8988T (cell line): ENCODE data around the gene SPDYE4.

ENCODE experiments used
- DNase-seq: peaks from one replicate; pipeline ENCODE4 v3.0.0; 2011

Gene SPDYE4

DNA sequence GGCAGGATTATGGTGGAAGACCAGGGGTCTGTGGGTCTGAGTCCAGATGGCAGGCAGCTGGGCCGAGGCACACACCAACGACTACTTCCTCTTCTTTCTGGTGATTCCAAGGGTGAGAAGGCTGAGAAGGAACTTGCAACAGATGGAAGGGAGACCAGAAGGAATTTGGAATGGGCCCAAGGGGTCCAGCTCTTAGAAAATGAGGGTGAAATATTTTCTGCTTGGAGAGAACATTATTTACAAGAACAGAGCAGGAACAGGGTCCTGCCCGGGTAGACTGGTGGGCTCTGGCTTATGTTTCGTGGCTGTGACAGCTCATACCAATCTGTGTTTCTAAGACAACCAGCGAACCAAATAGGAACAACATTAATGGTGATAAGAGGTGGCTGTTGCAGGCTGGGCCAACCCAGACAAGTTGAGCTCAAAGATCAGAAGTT is 50.3 kb downstream of the SPDYE4 start:
- DNase-seq = no peak

DNA sequence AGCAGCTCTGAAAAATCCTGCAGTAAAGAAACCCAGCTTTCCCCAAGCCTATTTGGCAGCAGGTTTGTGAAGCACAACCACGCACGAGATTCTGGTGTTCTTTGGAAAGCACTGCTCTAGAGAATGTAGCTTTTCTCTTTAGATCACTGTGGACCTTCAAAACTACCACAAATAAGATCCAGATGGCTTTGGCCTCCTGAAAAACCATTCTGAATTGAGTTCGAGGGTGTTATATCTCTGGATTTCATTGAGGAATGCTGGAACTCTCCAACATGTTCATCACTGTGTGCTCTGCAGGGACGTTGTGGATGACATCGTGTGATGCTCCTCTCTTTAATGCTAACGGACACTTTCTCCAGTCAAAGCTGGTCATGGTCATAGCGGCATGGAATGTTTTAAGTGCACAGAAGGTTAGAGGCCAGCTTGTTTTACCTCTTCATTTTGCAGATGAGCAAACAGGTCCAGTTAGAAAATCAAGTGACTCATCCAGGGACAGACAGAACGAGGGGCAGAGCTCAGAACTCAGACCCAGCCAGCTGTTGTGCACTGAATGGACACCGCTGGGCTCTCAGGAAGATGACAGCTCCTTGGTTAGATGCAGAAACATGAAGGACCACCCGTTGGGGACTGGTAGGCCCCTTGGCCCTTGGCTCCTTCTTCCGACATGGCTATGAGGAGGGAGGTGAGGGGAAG is 50.9 kb downstream of the SPDYE4 start:
- no peak for DNase-seq

GRCh38 chr17:8706431-8706830 is 51.9 kb downstream of the SPDYE4 start:
- DNase-seq = no peak

DNA sequence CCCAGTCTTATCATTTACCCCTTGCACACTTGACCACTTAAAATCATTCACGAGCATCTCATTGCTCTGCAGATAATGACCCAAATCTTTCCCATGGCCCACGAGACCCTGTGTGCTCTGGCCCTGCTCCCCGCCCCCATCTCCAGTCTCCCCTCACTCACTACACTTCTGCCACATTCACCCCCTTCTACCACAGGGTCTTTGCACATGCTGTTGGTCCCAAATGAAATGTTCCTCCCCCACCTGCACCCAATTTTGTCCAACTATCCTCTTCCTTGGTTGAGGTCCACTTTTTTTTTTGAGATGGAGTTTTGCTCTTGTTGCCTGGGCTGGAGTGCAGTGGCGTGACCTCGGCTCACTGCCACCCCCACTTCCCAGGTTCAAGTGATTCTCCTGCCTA is 52.9 kb downstream of the SPDYE4 start:
- no peak for DNase-seq

- DNase-seq = no peak
Measured at GRCh38 chr17:8703001-8703400, 55.3 kb downstream of the SPDYE4 start.

DNA sequence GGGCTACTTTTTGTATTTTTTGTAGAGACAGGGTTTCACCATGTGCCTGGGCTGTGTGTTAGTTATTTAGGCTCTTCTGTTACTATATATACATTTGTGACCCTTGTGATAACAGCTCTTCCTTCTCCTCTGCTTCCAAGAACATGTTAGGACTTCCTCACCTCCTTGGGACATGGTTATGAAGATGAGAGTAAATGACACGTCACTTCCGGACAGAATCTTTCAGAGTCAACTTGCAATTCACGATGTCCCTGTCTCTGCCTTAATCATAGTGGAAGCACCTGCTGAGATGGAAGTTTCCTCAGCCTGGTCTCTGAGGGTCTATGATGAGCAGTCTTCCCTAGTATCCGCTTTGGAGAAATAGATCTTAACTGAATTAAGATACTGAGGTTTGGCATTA is 56.6 kb downstream of the SPDYE4 start:
- no peak for DNase-seq

DNA sequence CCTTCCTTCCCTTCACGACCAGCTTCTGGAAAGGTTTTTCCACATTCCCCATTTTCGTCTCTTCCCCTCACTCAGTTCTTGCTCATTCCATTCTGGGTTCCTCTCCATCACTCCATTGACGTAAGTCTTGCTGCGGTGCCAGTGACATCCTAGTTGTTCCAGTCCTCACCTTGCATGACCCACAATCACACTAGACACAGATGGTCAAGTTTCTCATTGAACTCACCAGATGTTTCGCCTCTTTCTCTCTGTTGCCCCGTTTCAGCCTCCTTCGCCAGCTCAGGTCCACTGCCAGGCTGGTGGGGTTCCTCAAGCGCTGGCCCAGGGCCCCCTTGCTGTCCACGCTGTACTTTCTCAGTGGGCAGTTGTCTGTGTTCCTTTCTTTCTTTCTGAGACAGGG is 57.1 kb downstream of the SPDYE4 start:
- no peak for DNase-seq
